Erythroblast (primary cell): ENCODE measurements around the gene REG4.

Source experiments
- GATA1 ChIP-seq: IDR thresholded peaks from 2 replicates; pipeline ENCODE4 v1.6.1; 2011; ENCODE audit warnings: low read depth, mild to moderate bottlenecking, control low read depth, low read length, moderate library complexity
- POLR2A ChIP-seq: IDR thresholded peaks from 2 replicates; pipeline ENCODE4 v1.6.1; 2011; ENCODE audit warnings: mild to moderate bottlenecking, low read length

- TF ChIP-seq POLR2A (no peak), GATA1 (no peak)
Measured at GRCh38 chr1:119805746-119806145, 5.5 kb downstream of the REG4 start.
